Prostate gland (tissue), 2 donors: Measurements from ENCODE around the gene VPS33A. TPM values are rescaled to one million over a fixed set of nuclear protein-coding genes. Genes with fewer than 3 reads are reported as not detected.

Experiments used
- DNase-seq: peaks from one replicate; pipeline ENCODE4 v3.0.0-alpha.2; 2019; ENCODE audit warnings: low spot score
- H3K27ac ChIP-seq, 2 donors: fragments of 200-600 bp; sonication (generic); 2 replicates each; pipeline ENCODE4 v1.5.1; 2017 to 2019
- H3K27me3 ChIP-seq: fragments of 200-600 bp; sonication (generic); replicated peaks from 2 replicates; pipeline ENCODE4 v1.5.1; 2019; ENCODE audit not compliant: insufficient read depth
- H3K36me3 ChIP-seq, 2 donors: fragments of 200-600 bp; sonication (generic); 1 replicate in 1 of 2; 2 replicates in 1 of 2; pipeline versions ENCODE4 v1.5.1 to v1.8.1; 2017 to 2019
- H3K4me1 ChIP-seq: fragments of 200-600 bp; sonication (generic); replicated peaks from 2 replicates; pipeline ENCODE4 v1.5.1; 2019
- H3K4me3 ChIP-seq, 2 donors: fragments of 200-600 bp; sonication (generic); 2 replicates each; pipeline ENCODE4 v1.5.1; 2017 to 2019
- H3K9me3 ChIP-seq: fragments of 200-600 bp; sonication (generic); 2 replicates; pipeline ENCODE4 v1.5.1; 2017
- POLR2A ChIP-seq: fragments of 450-650 bp; IDR thresholded peaks from one replicate; pipeline ENCODE4 v1.6.1; 2016; ENCODE audit warnings: antibody characterized with exemption, mild to moderate bottlenecking
- POLR2AphosphoS5 ChIP-seq: sonication (generic); formaldehyde crosslinking; IDR thresholded peaks from one replicate; pipeline ENCODE4 v1.6.1; 2017; ENCODE audit warnings: antibody characterized with exemption
- WGBS: methylation state at CpG from one replicate; pipeline ENCODE4 v1.1.5; 2018; 5-methylcytosine and 5-hydroxymethylcytosine counted together
- intact Hi-C: fragments of 100-400 bp; cut with DNase I; formaldehyde crosslinking; loops from one replicate; pipeline ENCODE4 v1.14.2; 2022
- total RNA-seq, 2 donors: library from RNA; depleted of rRNA; stranded (reverse); fragments of >200 nt; gene quantifications; one replicate each; pipeline ENCODE4 v1.1.0, GENCODE V29; 2016
- TF ChIP-seq, protein P1 (sequence below), 4 experiments: fragments of 200-600 bp in 2 of 4; fragments of 450-650 bp in 2 of 4; sonication (generic) in 2 of 4; IDR thresholded peaks; 1 replicate in 3 of 4; 2 replicates in 1 of 4; pipeline ENCODE4 v1.5.1; 2016 to 2019; ENCODE audit warnings: antibody characterized with exemption in 4 of 4, mild to moderate bottlenecking in 2 of 4, moderate library complexity in 2 of 4

Gene VPS33A
- total RNA-seq, 2 donors from 2014 or later, result 11.3 to 23.9 TPM

GRCh38 chr12:122298071-122298748, 31.9 kb upstream of the VPS33A start:
- no peak overlapping the region for H3K27ac ChIP-seq
- H3K36me3 ChIP-seq, result peaks cover 0 to 2% of the 10 kb centered on the region in 2 donors
- H3K27me3 ChIP-seq, result no peaks in the 10 kb centered on the region
- H3K9me3 ChIP-seq, result no peaks in the 10 kb centered on the region
- no peak for TF ChIP-seq POLR2A
- DNase-seq, result no peak
- H3K4me1 ChIP-seq, result no peaks in the 10 kb centered on the region
- WGBS, result 96% methylated on average over 14 of the region's 14 CpGs
- intact Hi-C loops, result no loop called here
- no peak overlapping the region for H3K4me3 ChIP-seq

- Histone ChIP-seq H3K4me1 (no peaks in the 10 kb centered on the region), H3K9me3 (no peaks in the 10 kb centered on the region), H3K36me3 (peaks cover 0 to 2% of the 10 kb centered on the region in 2 donors), H3K4me3 (no peak overlapping the region), H3K27me3 (no peaks in the 10 kb centered on the region), H3K27ac (no peak overlapping the region)
- 95% methylated on average over 9 of the region's 9 CpGs for WGBS
- no peak for DNase-seq
- TF ChIP-seq POLR2A (no peak), POLR2AphosphoS5 (no peak)
- TF ChIP-seq, protein P1, sequence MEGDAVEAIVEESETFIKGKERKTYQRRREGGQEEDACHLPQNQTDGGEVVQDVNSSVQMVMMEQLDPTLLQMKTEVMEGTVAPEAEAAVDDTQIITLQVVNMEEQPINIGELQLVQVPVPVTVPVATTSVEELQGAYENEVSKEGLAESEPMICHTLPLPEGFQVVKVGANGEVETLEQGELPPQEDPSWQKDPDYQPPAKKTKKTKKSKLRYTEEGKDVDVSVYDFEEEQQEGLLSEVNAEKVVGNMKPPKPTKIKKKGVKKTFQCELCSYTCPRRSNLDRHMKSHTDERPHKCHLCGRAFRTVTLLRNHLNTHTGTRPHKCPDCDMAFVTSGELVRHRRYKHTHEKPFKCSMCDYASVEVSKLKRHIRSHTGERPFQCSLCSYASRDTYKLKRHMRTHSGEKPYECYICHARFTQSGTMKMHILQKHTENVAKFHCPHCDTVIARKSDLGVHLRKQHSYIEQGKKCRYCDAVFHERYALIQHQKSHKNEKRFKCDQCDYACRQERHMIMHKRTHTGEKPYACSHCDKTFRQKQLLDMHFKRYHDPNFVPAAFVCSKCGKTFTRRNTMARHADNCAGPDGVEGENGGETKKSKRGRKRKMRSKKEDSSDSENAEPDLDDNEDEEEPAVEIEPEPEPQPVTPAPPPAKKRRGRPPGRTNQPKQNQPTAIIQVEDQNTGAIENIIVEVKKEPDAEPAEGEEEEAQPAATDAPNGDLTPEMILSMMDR (IDR thresholded peaks at IDR 0.05), result no peak
- intact Hi-C loops, result no loop called here
Measured at GRCh38 chr12:122297494-122297893, 31.2 kb upstream of the VPS33A start.

DNA sequence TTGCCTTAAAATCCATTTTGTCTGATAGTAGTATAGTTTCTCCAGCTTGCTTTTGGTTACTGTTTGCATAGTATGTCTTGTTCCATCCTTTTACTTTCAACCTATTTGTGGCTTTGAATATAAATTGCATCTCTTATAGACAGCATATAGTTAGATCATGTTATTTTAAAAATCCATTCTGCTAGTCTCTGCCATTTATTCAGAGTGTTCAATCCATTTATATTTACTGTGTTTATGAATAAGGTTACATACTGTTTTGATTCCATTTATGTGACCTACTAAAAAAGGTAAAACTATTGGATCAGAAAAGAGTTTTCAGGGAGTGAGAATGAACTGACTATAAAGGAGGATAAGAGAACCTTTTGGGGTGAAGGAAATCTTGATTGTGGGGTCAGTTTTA, 29.6 kb upstream of the VPS33A start:
- Histone ChIP-seq H3K4me1 (no peaks in the 10 kb centered on the region), H3K9me3 (no peaks in the 10 kb centered on the region), H3K36me3 (peaks cover 0 to 2% of the 10 kb centered on the region in 2 donors), H3K4me3 (no peak overlapping the region), H3K27ac (no peak overlapping the region), H3K27me3 (no peaks in the 10 kb centered on the region)
- TF ChIP-seq, protein P1 (IDR thresholded peaks at IDR 0.05), result no peak
- no peak for TF ChIP-seq POLR2A
- TF ChIP-seq POLR2AphosphoS5, result no peak
- no peak for DNase-seq
- intact Hi-C loops, result no loop called here

- intact Hi-C loops, result no loop called here
- peaks cover 0 to 2% of the 10 kb centered on the region in 2 donors for H3K36me3 ChIP-seq
- no peak overlapping the region for H3K27ac ChIP-seq
- H3K4me1 ChIP-seq, result no peaks in the 10 kb centered on the region
- WGBS, result 97% methylated on average over 3 of the region's 3 CpGs
- no peaks in the 10 kb centered on the region for H3K27me3 ChIP-seq
- H3K9me3 ChIP-seq, result no peaks in the 10 kb centered on the region
- TF ChIP-seq POLR2AphosphoS5 (no peak), POLR2A (no peak)
- TF ChIP-seq, protein P1 (IDR thresholded peaks at IDR 0.05), result no peak
- no peak overlapping the region for H3K4me3 ChIP-seq
- no peak for DNase-seq
Measured at GRCh38 chr12:122293081-122293480, 26.8 kb upstream of the VPS33A start.

DNA sequence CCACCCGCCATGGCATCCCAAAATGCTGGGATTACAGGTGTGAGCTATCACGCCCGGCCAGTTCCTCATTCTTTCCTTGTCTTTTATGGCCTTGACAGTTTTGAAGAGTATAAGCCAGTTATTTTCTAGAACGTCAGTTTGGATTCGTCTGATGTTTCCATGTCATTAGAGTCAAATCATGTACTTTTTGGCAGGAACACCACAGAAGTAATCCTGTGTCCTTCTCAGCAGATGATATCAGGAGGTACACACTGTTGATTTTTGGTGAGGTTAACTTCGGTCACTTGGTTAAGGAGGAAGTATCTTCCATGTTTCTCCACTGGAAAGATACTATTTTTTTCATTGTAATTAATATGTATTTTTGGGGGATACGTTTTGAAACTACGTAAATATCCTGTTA, 25.1 kb upstream of the VPS33A start:
- intact Hi-C loops, result no loop called here
- 86% methylated on average over 8 of the region's 8 CpGs for WGBS
- no peaks in the 10 kb centered on the region for H3K36me3 ChIP-seq

More for the DNA sequence above, 25.1 kb upstream of the VPS33A start:
- no peak overlapping the region for H3K27ac ChIP-seq
- TF ChIP-seq, protein P1 (IDR thresholded peaks at IDR 0.05), result no peak
- H3K27me3 ChIP-seq, result no peaks in the 10 kb centered on the region
- no peaks in the 10 kb centered on the region for H3K4me1 ChIP-seq
- DNase-seq, result no peak
- no peaks in the 10 kb centered on the region for H3K9me3 ChIP-seq
- H3K4me3 ChIP-seq, result no peak overlapping the region
